Left lung (tissue), 10 donors: Measurements from ENCODE around the gene KCTD14. TPM values are rescaled to one million over a fixed set of nuclear protein-coding genes. Genes with fewer than 3 reads are reported as not detected.

Experiments used
- ATAC-seq: fragments of 200-7000 bp; cut with Tn5 transposase; one replicate; pipeline ENCODE4 v1.9.1; 2020; ENCODE audit warnings: moderate library complexity
- DNase-seq, 4 donors: peaks; one replicate each; pipeline ENCODE4 v3.0.0-alpha.2; 2013 to 2020
- H3K27ac ChIP-seq, 2 donors: fragments of 200-600 bp; sonication (generic) in 1 of 2; one replicate each; pipeline versions ENCODE4 v1.5.0 to v1.8.0; 2020 to 2021
- H3K27me3 ChIP-seq, 2 donors: fragments of 200-600 bp; sonication (generic) in 1 of 2; one replicate each; pipeline versions ENCODE4 v1.5.0 to v1.8.0; 2020 to 2021
- H3K36me3 ChIP-seq, 2 donors: fragments of 200-600 bp; sonication (generic) in 1 of 2; one replicate each; pipeline versions ENCODE4 v1.5.0 to v1.8.0; 2020 to 2021
- H3K4me1 ChIP-seq, 2 donors: fragments of 200-600 bp; one replicate each; pipeline ENCODE4 v1.8.0; 2021
- H3K4me3 ChIP-seq, 2 donors: fragments of 200-600 bp; sonication (generic) in 1 of 2; one replicate each; pipeline versions ENCODE4 v1.5.0 to v1.8.0; 2020 to 2021; ENCODE audit warnings: mild to moderate bottlenecking in 1 of 2
- H3K9me3 ChIP-seq, 2 donors: fragments of 200-600 bp; sonication (generic) in 1 of 2; one replicate each; pipeline versions ENCODE4 v1.5.0 to v1.8.0; 2020 to 2021
- CTCF ChIP-seq, 2 donors: fragments of 200-600 bp; sonication (generic) in 1 of 2; IDR thresholded peaks; one replicate each; pipeline versions ENCODE4 v1.5.0 to v1.8.0; 2021; ENCODE audit warnings: antibody characterized with exemption in 2 of 2
- intact Hi-C, 2 donors: fragments of 100-400 bp; cut with DNase I; formaldehyde crosslinking; loops; one replicate each; pipeline versions ENCODE4 v1.11.2 to v1.14.2; 2022
- polyA plus RNA-seq, 6 donors: library from polyadenylated mRNA; unstranded; fragments of 120-200 nt; gene quantifications; one replicate each; pipeline ENCODE4 v1.2.1, GENCODE V29; 2013; ENCODE audit not compliant: insufficient read length in 6 of 6
- total RNA-seq, 2 donors: library from RNA; stranded (reverse); fragmentation: NEBNext Ultra II Directional; extraction: Animal tissue kit (Norgen Biotek cat#: 25700); gene quantifications; one replicate each; pipeline ENCODE4 v1.2.1, GENCODE V29; 2021
- donor health status: DM: no; HTN: yes; CAD: no.
- donor health status: DM: no; HTN: no; CAD: no.

KCTD14 gene
- total and polyA plus RNA-seq, 8 donors = 6.5 to 19.2 (median 8.8) TPM

- Histone ChIP-seq H3K36me3 (peaks cover 0 to 60% of the 10 kb centered on the region in 2 donors), H3K27me3 (no peaks in the 10 kb centered on the region), H3K4me1 (peaks cover 0 to 4% of the 10 kb centered on the region in 2 donors), H3K27ac (no peak overlapping the region), H3K9me3 (no peaks in the 10 kb centered on the region), H3K4me3 (no peak overlapping the region)
- intact Hi-C loops = no loop called here
- ATAC-seq = no peak
- TF ChIP-seq CTCF (IDR thresholded peaks at IDR 0.05) = no peak
- DNase-seq = no peak
Observed at GRCh38 chr11:78070621-78071020, 47.5 kb upstream of the KCTD14 start.

- no peak overlapping the region for H3K4me3 ChIP-seq
- DNase-seq = peak in 2 of 4 donors; percentile 55 to 75
- no peak overlapping the region for H3K27ac ChIP-seq
- intact Hi-C loops = no loop called here
- no peaks in the 10 kb centered on the region for H3K27me3 ChIP-seq
- no peaks in the 10 kb centered on the region for H3K4me1 ChIP-seq
- no peak for ATAC-seq
- H3K9me3 ChIP-seq = no peaks in the 10 kb centered on the region
- no peak for TF ChIP-seq CTCF (IDR thresholded peaks at IDR 0.05)
- H3K36me3 ChIP-seq = peaks cover 0 to 60% of the 10 kb centered on the region in 2 donors
Observed at GRCh38 chr11:78069465-78069864, 46.4 kb upstream of the KCTD14 start.

- Histone ChIP-seq H3K4me3 (no peak overlapping the region), H3K4me1 (no peaks in the 10 kb centered on the region), H3K36me3 (peaks cover 0 to 56% of the 10 kb centered on the region in 2 donors), H3K9me3 (no peaks in the 10 kb centered on the region), H3K27ac (no peak overlapping the region), H3K27me3 (no peaks in the 10 kb centered on the region)
- intact Hi-C loops = no loop called here
- no peak for TF ChIP-seq CTCF (IDR thresholded peaks at IDR 0.05)
- no peak for ATAC-seq
- DNase-seq = no peak
Observed at GRCh38 chr11:78067704-78068103, 44.6 kb upstream of the KCTD14 start.

GRCh38 chr11:78066471-78066870 lies 43.4 kb upstream of the KCTD14 start:
- TF ChIP-seq CTCF (IDR thresholded peaks at IDR 0.05) = no peak
- peaks cover 0 to 43% of the 10 kb centered on the region in 2 donors for H3K36me3 ChIP-seq
- DNase-seq (no peak), ATAC-seq (no peak)
- H3K4me1 ChIP-seq = peaks cover 0 to under 1% of the 10 kb centered on the region in 2 donors
- H3K27me3 ChIP-seq = no peaks in the 10 kb centered on the region
- H3K4me3 ChIP-seq = no peak overlapping the region
- intact Hi-C loops = no loop called here
- H3K27ac ChIP-seq = no peak overlapping the region
- no peaks in the 10 kb centered on the region for H3K9me3 ChIP-seq

GRCh38 chr11:78065203-78065602 lies 42.1 kb upstream of the KCTD14 start:
- ATAC-seq (no peak), DNase-seq (no peak)
- Histone ChIP-seq H3K4me3 (no peak overlapping the region), H3K4me1 (peaks cover 0 to 7% of the 10 kb centered on the region in 2 donors), H3K9me3 (no peaks in the 10 kb centered on the region), H3K36me3 (peaks cover 0 to 31% of the 10 kb centered on the region in 2 donors), H3K27me3 (no peaks in the 10 kb centered on the region), H3K27ac (no peak overlapping the region)
- intact Hi-C loops = no loop called here
- TF ChIP-seq CTCF (IDR thresholded peaks at IDR 0.05) = no peak
